ENCODE measurements around the gene PTCRA.

- TF ChIP-seq EZH2phosphoT487 (IDR thresholded peaks at IDR 0.05; ENCODE audit: insufficient read depth, low read depth) (no peak), EZH2 (IDR thresholded peaks at IDR 0.05; ENCODE audit: insufficient read depth, poor library complexity, severe bottlenecking) (no peak)
These were observed 14.0 kb downstream of the PTCRA start for GRCh38 chr6:42929821-42930360.

Measured in GM23248 (cell line).